ENCODE results near the gene VASP. TPM values are rescaled to one million over a fixed set of nuclear protein-coding genes. Genes with fewer than 3 reads are reported as not detected.
"Not testable (repeated sequence)": the region's sequence is repeated elsewhere in the genome, so short reads cannot be mapped to it uniquely, and the experiment has no call there.

VASP gene
- total RNA-seq, 1 donor from 2014 or later, result 25.7 TPM

DNA sequence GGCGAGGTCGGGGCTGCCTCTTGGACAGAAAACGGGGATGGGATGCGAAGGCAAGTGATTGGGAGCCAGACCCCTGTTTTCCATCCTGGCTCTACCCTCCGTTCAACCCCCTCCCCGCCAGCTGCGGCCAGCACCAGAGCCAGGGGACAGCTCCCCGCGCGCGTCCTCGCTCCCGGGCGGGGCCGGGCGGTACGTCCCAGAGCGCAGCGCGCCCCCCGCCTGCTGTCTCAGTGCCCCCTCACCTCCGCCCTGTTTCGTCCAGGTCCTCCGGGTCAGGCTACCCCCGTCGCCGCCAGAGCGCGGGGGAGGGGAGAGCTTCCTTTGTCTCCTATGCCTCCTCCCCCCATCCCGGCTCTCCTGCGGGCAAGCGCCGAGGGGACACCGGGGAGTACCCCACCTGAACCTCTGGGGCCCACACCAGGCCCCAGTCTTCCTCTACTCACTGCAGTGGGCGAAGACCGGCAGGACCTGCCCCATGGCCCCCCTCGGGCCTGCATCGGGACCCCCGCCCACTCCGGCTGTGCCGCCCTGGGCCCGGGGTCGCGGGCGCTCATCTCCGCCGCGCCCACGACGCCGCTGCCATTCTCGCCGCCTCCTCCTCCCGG is 10.8 kb upstream of the VASP start:
- peak; percentile 71 for DNase-seq

DNA sequence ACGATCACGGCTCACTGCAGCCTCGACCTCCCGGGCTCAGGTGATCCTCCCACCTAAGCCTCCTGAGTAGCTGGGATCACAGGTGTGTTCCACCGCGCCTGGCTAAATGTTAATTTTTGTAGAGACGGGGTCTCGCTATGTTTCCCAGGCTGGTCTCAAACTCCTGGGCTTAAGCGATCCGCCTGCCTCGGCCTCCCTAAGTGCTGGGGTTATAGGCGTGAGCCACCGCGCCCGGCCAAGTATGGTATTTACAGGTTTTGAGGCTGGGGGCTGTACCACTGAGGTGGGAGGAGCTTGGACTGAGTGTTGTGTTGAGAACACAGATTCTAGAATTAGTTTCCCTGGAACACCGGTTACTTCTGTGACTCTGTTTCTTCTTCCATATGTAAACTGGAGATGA is 9.5 kb upstream of the VASP start:
- no peak for DNase-seq

DNA sequence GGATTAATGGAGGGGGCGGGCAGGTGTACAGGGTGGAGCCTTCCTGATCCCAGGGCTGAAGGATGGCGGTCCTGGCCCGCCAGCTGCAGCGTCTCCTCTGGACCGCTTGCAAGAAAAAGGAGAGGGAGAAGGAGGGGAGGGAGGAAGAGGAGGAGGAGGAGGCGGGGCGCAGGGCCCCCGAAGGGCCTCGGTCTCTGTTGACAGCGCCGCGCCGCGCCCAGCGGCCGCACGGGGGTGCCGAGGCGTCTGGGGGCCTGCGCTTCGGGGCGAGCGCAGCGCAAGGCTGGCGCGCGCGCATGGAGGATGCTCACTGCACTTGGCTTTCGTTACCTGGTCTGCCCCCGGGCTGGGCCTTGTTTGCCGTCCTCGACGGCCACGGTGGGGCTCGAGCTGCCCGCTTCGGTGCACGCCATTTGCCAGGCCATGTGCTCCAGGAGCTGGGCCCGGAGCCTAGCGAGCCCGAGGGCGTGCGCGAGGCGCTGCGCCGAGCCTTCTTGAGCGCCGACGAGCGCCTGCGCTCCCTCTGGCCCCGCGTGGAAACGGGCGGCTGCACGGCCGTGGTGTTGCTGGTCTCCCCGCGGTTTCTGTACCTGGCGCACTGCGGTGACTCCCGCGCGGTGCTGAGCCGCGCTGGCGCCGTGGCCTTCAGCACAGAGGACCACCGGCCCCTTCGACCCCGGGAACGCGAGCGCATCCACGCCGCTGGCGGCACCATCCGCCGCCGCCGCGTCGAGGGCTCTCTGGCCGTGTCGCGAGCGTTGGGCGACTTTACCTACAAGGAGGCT is 8.7 kb upstream of the VASP start, which contains the start of gene PPM1N:
PPM1N (plus strand) TSS at position 33 of the 785 bp plus-strand sequence; CDS start at position 63, 30 bp downstream.
- DNase-seq, result no peak

DNA sequence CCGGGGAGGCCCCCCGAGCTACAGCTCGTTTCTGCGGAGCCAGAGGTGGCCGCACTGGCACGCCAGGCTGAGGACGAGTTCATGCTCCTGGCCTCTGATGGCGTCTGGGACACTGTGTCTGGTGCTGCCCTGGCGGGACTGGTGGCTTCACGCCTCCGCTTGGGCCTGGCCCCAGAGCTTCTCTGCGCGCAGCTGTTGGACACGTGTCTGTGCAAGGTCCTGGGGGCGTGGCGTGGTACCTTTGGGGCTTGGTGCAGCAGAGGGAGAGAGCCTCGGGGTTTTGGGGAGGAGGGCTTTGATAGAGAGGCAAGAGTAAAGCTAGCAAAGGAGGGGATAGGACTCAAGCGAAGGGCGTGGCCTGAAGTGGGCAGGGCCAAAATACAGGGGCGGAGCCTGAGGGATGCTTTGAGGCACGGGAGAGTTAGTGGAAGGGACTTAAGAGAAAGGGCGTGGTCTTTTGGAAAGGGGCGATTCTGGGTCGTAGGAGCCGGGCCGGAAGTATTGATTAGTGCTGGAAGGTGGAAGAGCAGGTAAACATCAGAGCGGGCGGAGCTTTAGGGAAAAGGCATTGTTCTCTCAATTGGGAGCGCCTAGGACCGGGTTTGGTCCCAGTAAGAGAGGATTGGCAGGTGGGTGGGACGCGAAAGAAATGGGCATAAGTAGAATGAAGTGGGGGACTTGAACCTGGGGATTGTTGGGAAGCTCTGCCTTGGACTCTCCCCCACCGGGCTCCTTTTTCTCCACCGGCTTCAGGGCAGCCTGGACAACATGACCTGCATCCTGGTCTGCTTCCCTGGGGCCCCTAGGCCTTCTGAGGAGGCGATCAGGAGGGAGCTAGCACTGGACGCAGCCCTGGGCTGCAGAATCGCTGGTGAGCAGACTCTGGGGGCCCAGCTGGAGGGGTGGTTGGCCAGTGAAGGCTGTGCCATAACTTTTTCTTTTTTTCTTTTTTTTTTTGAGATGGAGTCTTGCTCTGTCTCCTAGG is 7.8 kb upstream of the VASP start:
- peak; percentile 62 for DNase-seq

DNA sequence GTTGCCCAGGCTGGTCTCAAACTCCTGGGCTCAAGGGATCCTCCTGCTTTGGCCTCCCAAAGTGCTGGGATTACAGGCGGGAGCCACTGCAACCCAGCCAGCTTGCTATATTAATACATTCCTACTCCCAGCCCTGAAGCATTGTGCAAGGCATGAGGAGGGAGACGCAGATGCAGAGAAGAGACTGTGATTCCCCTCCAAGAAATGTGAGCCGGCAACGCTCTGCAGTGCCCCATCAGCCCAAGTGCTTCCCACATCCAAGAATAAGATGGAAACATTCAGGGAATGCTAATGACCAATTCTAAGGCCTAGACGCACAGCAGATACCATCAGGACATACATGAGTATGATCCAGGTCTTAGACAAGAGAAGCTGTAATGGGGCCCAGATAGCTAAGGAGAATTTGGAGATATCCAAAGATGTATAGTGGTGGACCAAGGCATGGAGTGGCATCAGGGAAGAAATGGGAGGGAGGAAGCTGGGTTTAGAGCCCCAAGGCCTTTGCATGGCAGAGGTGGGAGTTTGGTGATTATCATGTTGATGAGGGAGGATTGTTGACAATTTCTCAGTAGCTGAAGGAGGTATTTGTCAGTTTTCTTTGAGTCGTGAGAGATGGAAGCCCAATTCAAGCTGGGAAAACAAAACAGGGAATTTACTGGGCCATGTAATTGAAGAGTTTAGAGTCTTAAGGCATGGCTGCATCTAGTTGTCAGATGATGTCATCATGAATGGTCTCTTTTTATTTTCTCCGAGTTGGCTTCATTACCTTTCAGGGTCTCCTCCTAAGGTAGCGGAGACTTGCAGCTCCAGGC is 6.2 kb upstream of the VASP start:
- peak; percentile 47 for DNase-seq

DNA sequence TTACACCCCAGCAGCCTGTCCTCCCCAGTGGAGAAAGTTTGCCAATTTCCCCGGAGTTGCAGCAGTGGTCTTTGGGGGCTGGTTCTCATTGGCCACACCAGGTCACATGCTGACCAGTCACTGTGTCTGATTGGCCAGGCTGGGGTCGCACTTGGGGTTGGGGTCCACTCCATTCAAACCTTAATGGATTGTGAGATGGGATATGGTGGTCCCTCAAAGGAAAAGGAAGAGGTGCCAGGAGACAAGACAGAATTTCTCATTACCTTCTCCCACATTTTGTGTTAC is 5.6 kb upstream of the VASP start:
- no peak for DNase-seq

DNA sequence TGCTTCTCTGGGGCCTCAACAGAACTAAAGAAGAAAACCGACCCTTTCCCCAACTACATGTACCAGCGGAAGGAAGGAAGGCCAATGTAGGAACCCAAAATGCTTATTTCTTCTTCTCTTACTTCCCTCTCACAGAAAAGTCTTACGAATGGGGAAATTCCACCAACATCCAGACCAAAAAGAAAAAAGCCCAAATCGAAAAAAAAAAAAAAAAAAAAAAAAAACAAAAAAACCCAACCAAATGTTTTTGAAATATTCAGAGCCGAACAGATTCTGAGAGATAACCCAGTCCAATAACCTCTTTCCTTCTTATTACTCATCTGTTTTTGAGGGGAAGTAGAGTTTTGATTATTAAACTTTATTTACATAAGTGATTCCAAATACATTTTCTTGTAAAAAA is 5.2 kb upstream of the VASP start:
- DNase-seq, result no peak

DNA sequence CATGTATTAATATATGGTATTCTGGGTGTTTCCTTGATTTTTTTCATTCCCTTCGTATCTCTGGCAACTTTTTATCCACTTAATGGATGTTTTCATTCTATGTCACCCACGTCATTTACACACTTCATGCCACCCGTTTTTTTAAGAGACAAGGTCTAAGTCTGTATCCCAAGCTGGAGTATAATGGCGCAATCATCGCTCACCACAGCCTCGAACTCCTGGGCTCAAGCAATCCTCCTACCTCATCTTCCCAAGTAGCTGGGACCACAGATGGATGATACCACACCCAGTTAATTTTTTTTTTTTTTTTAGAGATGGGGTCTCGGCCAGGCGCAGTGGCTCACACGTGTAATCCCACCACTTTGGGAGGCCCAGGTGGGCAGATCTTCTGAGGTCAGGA is 3.4 kb upstream of the VASP start:
- no peak for DNase-seq

DNA sequence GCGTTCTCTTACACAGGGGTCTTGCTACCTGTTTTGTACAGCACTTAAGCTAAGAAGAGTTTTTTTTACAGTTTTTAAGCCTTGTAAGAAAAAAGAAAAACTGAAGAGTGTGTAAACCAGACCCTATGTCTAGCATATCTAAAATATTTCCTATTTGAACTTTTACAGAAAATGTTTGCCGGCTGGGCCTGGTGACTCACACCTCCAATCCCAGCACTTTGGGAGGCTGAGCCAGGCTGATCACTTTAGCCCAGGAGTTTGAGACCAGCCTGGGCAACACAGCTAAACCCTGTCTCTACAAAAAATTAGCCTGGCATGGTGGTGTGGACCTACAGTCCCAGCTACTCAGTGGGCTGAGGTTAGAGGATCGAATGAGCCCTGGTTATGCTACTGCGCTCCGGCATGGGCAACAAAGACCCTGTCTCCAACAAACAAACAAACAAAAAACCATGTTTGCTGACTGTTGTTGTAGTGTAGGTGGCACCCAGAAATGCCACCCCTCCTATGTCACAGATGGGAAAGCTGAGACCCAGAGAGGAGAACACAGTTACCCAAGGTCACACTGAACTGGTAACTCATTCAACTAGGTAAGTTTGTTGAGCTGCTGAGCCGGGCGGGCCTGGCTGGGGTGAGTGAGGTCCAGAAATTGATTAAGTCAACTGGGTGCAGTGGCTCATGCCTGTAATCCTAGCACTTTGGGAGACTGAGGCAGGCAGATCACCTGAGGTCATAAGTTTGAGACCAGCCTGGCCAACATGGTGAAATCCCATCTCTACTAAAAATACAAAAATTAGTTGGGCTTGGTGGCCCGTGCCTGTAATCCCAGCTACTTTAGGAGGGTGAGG is 1.9 kb upstream of the VASP start:
- no peak for DNase-seq

DNA sequence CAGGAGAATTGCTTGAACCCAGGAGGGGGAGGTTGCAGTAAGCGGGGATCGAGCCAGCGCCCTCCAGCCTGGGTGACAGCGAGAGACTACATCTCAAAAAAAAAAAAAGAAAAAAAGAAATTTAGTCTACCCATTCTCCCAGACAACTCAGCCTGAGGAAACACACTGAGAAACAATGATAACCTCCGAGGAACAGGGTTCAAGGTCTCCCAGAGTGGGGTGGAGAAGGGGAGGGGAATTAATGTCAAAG is 1.4 kb upstream of the VASP start:
- DNase-seq, result no peak

DNA sequence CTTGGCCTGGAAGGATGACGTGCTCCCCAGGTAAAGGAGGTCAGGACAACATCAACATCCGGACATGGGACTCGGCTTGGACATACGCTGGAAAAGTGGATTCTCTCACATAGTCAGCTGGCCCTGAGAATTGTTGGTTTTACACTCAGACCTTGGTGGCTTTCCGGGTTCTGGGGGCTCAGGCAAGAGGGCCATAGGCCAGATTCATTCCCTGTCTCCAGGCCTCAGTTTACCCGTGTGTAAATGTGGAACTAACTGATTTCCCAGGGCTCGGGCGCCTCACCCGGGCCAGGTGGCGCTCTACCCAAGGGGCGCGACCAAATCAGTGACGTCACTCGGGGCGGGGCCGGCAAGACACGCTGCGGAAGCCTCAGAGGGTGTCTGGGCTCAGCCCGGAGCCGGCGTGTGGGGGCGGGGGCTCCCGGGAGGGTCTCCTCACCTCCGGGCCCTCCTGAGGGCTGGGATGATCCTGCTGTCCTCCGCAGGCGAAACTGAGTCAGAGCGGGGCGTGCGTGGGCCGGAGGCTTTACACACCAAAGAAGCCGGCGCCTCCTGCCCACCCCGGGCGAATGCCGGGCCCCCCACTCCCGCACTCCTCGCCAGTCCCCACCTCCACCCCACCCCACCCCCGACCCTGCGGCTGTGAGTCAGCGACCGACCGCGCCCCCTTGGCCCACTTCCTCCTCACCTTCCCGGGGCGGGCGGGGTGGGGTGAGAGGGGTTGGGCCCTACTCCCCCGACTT is 862 bp upstream of the VASP start:
- peak; percentile 95 for DNase-seq

DNA sequence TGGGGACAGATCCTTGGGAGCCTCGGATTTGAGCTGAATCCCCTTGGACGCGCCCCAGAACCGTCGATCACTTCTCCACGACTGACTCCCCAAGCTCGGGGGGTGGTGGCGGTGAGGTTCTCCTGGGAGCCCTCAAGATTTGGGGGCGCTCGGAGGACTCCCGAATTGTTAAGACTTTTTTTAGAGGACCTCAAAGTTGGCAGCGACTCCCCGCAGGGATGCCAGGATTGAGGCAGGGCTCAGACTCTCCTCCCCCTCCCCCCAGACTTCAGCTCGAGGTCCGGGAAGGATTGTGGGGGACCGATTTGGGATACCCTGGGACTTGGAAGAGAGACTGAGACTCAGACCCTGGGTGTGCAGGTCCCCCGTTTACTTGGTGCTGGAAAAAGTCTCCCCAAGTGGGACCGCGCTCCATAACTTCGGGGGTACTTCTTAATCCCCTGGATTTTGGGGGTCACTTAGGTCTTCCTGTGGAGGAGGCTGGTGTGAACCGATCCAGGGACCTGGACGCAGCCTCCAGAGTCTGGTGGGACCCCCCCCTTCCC is 665 bp downstream of the VASP start:
- DNase-seq, result no peak

DNA sequence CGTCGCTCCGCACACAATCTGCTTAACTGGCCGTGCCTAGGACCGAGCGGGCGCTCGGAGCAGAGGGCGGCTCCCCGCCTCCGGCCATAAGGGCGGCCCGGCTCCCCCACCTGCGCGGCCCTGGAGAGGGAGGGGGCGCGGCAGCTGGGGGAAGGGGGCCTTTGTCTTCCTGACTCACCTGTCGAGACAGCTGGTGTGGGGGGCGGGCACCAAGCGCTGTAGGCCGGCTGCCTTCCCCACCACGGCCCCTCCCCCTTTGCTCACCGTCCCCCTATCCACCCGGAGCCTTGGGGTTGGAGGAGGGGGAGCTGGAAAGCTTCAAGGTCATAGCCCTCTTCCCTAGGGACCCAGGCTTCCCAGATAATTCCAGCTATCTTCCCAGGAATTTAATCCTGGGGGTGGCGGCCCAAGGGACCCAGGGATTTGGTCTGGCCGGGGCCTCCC is 1.2 kb downstream of the VASP start:
- DNase-seq, result peak; percentile 60

DNA sequence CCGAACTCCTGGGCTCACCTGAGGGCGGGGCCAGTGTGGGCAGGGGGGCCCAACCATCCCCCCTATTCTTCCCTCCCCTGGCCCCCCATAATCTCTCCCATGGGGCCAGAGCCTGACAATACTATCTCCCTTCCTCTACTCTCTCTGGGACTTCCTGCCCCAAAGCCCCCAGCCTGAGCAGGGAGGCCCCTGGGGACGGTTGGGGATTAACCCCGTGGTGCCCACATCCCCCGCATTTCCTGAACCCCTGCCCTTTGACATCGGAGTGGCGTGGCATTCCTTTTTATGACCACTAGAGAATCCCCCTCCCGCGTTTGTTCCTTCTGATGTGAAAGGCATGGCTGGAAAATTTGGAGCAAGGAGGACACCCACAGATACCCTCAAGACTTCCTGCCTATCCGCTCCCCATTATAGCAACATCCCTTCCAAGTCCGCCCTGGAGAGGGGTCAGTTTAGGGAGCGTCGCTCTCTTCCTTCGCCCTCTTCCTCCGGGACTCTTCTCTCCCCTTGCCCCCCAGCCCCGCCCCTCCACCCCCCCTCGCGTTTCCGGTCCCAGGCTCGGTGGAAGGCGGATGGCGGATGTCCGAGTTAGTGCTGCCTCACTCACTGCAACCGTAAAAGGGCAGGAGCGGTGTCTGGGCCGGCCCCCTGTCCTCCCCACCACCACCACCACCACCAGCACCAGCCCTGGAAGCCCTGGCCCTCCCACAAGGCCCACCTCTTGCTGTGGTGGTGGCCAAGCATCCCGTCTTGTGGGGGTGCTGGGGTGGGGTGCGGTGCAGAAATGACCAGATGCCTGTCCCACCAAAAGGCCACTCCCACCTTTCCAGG is 1.8 kb downstream of the VASP start:
- no peak for DNase-seq

DNA sequence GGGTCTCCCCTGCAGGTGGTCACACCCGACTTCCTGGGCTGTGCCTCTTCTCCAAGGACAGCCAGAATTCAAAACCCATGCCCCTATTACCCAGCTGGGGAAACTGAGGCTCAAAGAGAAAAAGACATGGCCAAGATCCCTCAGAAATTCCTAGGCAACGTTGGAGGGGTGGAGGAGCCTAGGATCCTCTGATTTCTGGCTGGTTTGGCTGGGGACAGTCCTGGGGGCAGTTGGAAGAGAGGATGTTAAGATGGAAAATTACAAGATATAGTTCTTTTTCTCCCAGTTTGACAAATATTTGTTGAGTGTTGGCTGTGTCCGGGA is 2.4 kb downstream of the VASP start:
- no peak for DNase-seq

DNA sequence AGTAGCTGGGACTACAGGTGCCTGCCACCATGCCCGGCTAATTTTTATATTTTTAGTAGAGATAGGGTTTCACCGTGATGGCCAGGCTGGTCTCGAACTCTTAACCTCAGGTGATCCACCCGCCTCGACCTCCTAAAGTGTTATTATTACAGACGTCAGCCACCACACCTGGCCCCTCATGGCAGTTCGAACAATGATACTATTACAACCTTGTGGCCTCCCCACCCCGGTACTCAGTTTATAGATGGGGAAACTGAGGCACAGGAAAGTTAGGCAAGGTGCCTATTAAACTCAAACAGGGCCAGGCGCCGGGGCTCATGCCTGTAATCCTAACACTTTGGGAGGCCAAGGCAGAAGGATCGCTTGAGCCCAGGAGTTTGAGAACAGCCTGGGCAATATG is 3.1 kb downstream of the VASP start:
- DNase-seq, result not testable (repeated sequence)

DNA sequence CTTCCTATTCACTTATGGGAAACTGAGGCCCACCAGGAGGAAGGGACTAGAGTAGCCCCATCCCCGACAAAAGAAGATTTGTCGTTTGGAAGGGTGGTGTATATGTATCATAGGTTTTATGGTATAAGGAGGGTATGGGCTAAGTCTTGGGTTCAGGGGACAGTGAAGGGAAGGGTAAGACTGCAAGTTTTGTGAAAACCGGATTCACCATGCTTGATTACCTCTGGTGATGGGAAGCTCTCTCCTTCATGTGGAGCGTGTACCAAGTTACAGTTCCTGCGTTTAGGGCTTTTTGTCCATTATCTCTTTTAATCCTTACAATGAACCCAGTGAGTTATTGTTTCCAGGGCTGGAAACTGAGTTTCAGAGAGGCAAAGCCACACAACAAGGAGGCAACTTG is 3.8 kb downstream of the VASP start:
- DNase-seq, result no peak

DNA sequence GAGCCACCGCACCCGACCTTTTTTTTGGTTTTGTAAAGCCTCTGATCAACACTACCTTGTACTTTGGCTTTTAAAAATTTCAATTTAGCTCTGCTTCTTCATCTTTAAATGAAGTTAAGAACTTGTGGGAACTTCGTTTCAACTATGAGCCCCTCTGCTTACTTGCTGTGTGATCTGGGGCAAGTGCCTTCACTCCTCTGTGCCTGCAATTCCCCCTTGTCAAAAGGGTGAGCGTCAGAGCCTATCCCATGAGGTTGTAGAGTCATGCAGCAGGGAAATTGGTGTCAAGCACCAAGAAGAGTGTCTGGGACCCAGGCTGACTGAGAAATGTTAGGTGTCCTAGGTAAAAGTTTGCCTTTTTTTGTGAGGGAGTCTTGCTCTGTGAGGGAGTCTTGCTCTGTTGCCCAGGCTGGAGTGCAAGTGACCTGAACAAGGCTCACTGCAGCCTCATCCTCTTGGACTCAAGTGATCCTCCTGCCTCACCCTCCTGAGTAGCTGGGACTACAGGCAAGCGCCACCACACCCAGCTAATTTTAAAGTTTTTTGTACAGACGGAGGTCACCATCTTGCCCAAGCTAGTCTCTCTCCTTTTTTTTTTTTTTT is 5.7 kb downstream of the VASP start:
- DNase-seq, result no peak

DNA sequence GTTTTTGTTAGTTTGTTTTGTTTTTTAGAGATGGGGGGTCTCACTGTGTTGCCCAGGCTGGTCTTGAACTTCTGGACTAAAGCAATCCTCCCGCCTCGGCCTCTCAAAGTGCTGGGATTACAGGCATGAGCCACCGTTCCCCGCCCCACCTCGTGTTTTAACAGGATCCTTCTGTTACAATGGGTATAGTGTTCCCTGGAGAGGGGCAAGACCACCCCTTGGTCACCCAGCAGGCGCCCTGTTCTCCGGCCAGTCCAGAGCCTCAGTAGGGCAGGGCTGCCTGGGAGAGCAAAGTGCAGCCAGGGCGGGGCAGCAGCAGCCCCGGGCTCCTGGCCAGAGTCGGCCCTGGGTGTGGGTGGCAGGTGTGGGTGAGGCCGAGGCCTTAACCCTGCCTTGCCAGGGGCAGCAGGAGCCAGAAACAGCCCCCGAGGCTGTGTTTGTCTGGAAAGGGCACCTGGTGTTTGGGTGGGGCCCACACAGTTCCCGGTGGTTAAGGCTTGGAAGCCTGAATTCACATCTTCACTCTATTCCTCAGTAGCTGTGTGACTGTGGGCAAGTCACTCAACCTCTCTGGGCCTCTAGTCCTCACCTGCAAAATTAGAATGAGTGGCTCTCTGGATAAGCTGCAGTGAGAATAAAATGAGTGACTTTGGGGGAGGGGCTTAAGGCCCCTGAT is 7.2 kb downstream of the VASP start:
- no peak for DNase-seq
